ENCODE results near the gene TTC39A. TPM values are rescaled to one million over a fixed set of nuclear protein-coding genes. Genes with fewer than 3 reads are reported as not detected.

Gene TTC39A
- polyA plus RNA-seq, 1 donor (not counting 4 experiments of a cell fraction or from before 2014, with no cell fraction given): 1.4 TPM

DNA sequence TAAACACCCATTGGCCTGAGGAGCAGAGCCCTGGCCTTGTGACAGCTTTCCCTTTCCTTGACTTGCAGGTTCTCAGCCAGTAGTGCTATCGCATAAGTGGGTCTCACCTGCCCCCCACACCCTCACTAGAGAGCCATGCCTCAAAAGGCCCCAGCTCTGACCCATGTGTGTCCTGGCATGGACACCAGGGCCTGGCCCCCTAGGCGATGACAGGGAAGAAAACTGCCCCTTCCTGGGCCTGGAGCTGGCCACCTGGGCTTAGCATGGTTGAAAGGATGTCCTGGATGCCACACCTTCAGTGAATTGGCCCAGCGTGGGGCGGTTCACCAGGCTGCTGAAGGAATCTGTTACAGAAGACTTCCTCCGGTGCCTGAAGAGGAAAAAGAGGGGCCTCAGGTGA lies 18.5 kb downstream of the TTC39A start:
- Histone ChIP-seq H3K9me3 (ENCODE audit: control insufficient read depth, low read depth, low read length) (no peaks in the 10 kb centered on the region), H3K36me3 (ENCODE audit: control insufficient read depth in 2 of 2, extremely low read depth in 1 of 2, insufficient read depth in 2 of 2, low read length in 2 of 2) (no peaks in the 10 kb centered on the region), H3K79me2 (ENCODE audit: control insufficient read depth, insufficient read depth, low read length) (no peaks in the 10 kb centered on the region), H3K27me3 (ENCODE audit: control insufficient read depth, extremely low read depth, insufficient read depth, low read length) (no peaks in the 10 kb centered on the region), H3K4me3 (ENCODE audit: control insufficient read depth in 2 of 3, extremely low read depth in 1 of 3, insufficient read depth in 2 of 3, low read depth in 1 of 3, low read length in 3 of 3) (no peak overlapping the region), H3K9ac (ENCODE audit: control insufficient read depth, extremely low read depth, insufficient read depth, low read length) (no peak overlapping the region), H3K9me1 (ENCODE audit: control insufficient read depth, extremely low read depth, insufficient read depth, low read length) (no peaks in the 10 kb centered on the region), H3K4me2 (ENCODE audit: control insufficient read depth, extremely low read depth, insufficient read depth, low read depth, low read length) (no peak overlapping the region), H2AFZ (ENCODE audit: control insufficient read depth, low read length) (no peak overlapping the region), H3K27ac (ENCODE audit: control insufficient read depth, insufficient read depth, low read length) (no peak overlapping the region), H4K20me1 (ENCODE audit: control insufficient read depth, extremely low read depth, insufficient read depth, low read length) (no peaks in the 10 kb centered on the region), H3K4me1 (ENCODE audit: control insufficient read depth, extremely low read depth, insufficient read depth, low read length) (peaks cover 21% of the 10 kb centered on the region)
- dilution Hi-C loops (cut with MboI; ENCODE audit: extremely low pct_ligation_motif_present, low sequenced_read_pairs): no loop called here
- DNase-seq (ENCODE audit: low read depth, low spot score) (no peak), FAIRE-seq (no peak)
- no peak for TF ChIP-seq EZH2 (IDR thresholded peaks at IDR 0.05; ENCODE audit: low read length)
- no peak for TF ChIP-seq CTCF (optimal IDR thresholded peaks at IDR 0.05 in 1 of 3, IDR thresholded peaks at IDR 0.05 in 1 of 3, conservative IDR thresholded peaks at IDR 0.05 in 1 of 3; ENCODE audit: extremely low read depth in 1 of 3, insufficient read depth in 2 of 3, low read length in 3 of 3)

DNA sequence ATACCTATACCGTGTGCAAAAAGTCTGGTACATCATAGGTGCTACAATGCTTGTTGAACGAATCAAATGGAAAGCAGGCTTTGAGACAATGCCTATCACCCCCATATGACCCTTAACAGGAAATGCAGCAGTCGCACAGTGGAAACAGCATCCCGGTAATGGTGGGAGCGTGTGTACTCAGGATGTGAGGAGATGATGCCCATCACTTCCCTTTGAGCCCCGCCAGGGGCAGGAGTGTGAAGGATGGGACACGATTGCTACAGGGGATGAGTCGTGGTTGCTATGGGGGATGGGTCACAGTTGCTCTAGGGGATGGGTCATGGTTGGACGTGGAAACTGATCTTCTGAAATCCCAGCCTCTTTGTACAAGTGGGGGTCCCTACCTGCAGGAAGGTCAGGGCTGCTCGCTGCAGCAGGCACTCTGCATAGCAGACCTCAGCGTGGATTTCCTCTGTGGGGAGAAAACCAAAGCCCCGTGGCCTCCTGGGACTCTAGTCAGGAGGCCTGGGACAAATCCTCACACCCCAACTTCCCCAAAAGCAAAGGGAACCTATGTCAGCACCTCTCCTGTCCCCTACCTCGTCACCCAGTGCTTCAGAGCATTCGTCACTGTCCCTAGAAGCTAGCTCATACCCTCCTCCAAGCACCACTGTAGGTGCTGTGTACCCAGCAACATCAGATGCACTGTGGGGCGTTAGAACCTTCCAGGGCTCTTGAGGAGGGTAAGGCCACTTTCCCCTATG lies 19.3 kb downstream of the TTC39A start:
- no peak for DNase-seq (ENCODE audit: low read depth, low spot score)
- Histone ChIP-seq H4K20me1 (ENCODE audit: control insufficient read depth, extremely low read depth, insufficient read depth, low read length) (no peaks in the 10 kb centered on the region), H3K4me1 (ENCODE audit: control insufficient read depth, extremely low read depth, insufficient read depth, low read length) (peaks cover 21% of the 10 kb centered on the region), H3K79me2 (ENCODE audit: control insufficient read depth, insufficient read depth, low read length) (no peaks in the 10 kb centered on the region), H3K27me3 (ENCODE audit: control insufficient read depth, extremely low read depth, insufficient read depth, low read length) (no peaks in the 10 kb centered on the region), H3K36me3 (ENCODE audit: control insufficient read depth in 2 of 2, extremely low read depth in 1 of 2, insufficient read depth in 2 of 2, low read length in 2 of 2) (no peaks in the 10 kb centered on the region), H3K9ac (ENCODE audit: control insufficient read depth, extremely low read depth, insufficient read depth, low read length) (no peak overlapping the region), H3K4me3 (ENCODE audit: control insufficient read depth in 2 of 3, extremely low read depth in 1 of 3, insufficient read depth in 2 of 3, low read depth in 1 of 3, low read length in 3 of 3) (no peak overlapping the region), H3K9me1 (ENCODE audit: control insufficient read depth, extremely low read depth, insufficient read depth, low read length) (no peaks in the 10 kb centered on the region), H3K4me2 (ENCODE audit: control insufficient read depth, extremely low read depth, insufficient read depth, low read depth, low read length) (no peak overlapping the region), H2AFZ (ENCODE audit: control insufficient read depth, low read length) (no peak overlapping the region), H3K27ac (ENCODE audit: control insufficient read depth, insufficient read depth, low read length) (no peak overlapping the region), H3K9me3 (ENCODE audit: control insufficient read depth, low read depth, low read length) (no peaks in the 10 kb centered on the region)
- dilution Hi-C loops (cut with MboI; ENCODE audit: extremely low pct_ligation_motif_present, low sequenced_read_pairs): no loop called here
- no peak for FAIRE-seq
- TF ChIP-seq EZH2 (IDR thresholded peaks at IDR 0.05; ENCODE audit: low read length): no peak
- no peak for TF ChIP-seq CTCF (optimal IDR thresholded peaks at IDR 0.05 in 1 of 3, IDR thresholded peaks at IDR 0.05 in 1 of 3, conservative IDR thresholded peaks at IDR 0.05 in 1 of 3; ENCODE audit: extremely low read depth in 1 of 3, insufficient read depth in 2 of 3, low read length in 3 of 3)

Measured in keratinocyte (primary cell).